IMR-90 (cell line): ENCODE measurements around the gene ATF7IP2. TPM values are rescaled to one million over a fixed set of nuclear protein-coding genes. Genes with fewer than 3 reads are reported as not detected.

ENCODE experiments used
- ATAC-seq: fragments of 200-7000 bp; cut with Tn5 transposase; 2 replicates; pipeline ENCODE4 v1.9.1; 2020; ENCODE audit warnings: low read depth, mild to moderate bottlenecking, moderate library complexity
- BruUV-seq: library from RNA; stranded (reverse); fragments of 400-500 nt; replicated peaks from 2 replicates; lab custom pipeline; 2021; lab: Mats Ljungman, UMichigan
- CTCF ChIA-PET: fragments of 300-600 bp; formaldehyde crosslinking; extraction: SDS; loops from one replicate; lab custom pipeline; 2021; ENCODE audit warnings: antibody characterized with exemption; lab: Yijun Ruan, JAX
- POLR2A ChIA-PET: fragments of 300-600 bp; sonication (Branson Sonifier 250); formaldehyde crosslinking; loops from one replicate; lab custom pipeline; 2022; ENCODE audit warnings: antibody characterized with exemption; ENCODE audit not compliant: unreplicated experiment; lab: Charles Lee
- DNase-seq: peaks from one replicate; pipeline ENCODE4 v3.0.0; 2013
- H2AFZ ChIP-seq: replicated peaks from 2 replicates; pipeline ENCODE3; 2013; ENCODE audit warnings: low read length, mild to moderate bottlenecking; ENCODE audit not compliant: poor library complexity
- H2AK5ac ChIP-seq: 2 replicates; pipeline ENCODE4 v1.6.1; 2013; ENCODE audit warnings: low read depth, low read length, inconsistent platforms
- H2AK9ac ChIP-seq: replicated peaks from 2 replicates; pipeline ENCODE3; 2013; ENCODE audit warnings: mild to moderate bottlenecking, low read depth, low read length, moderate library complexity; ENCODE audit not compliant: poor library complexity
- H2BK120ac ChIP-seq: 2 replicates; pipeline ENCODE4 v1.6.1; 2013; ENCODE audit warnings: low read depth, low read length, inconsistent platforms
- H2BK15ac ChIP-seq: 3 replicates; pipeline ENCODE4 v1.6.1; 2013; ENCODE audit warnings: low read depth, low read length, inconsistent platforms
- H2BK20ac ChIP-seq: 2 replicates; pipeline ENCODE4 v1.6.1; 2013; ENCODE audit warnings: low read depth, mild to moderate bottlenecking, inconsistent platforms, low read length, moderate library complexity
- H2BK5ac ChIP-seq: 2 replicates; pipeline ENCODE4 v1.6.1; 2013; ENCODE audit warnings: mild to moderate bottlenecking, low read depth, low read length, inconsistent platforms; ENCODE audit not compliant: poor library complexity, severe bottlenecking
- H3K14ac ChIP-seq: replicated peaks from 2 replicates; pipeline ENCODE4 v1.6.1; 2013; ENCODE audit warnings: low read depth, low read length, inconsistent platforms
- H3K18ac ChIP-seq: 2 replicates; pipeline ENCODE4 v1.6.1; 2013; ENCODE audit warnings: low read depth, low read length, control low read depth
- H3K23ac ChIP-seq: 2 replicates; pipeline ENCODE4 v1.6.1; 2013; ENCODE audit warnings: low read depth, low read length, inconsistent platforms
- H3K27ac ChIP-seq: 2 replicates; pipeline ENCODE4 v1.5.1; 2013; ENCODE audit warnings: mild to moderate bottlenecking, control low read depth, low read length; ENCODE audit not compliant: insufficient read depth
- H3K27me3 ChIP-seq: 2 replicates; pipeline ENCODE4 v1.6.1; 2013; ENCODE audit warnings: low read length; ENCODE audit not compliant: control insufficient read depth, insufficient read depth
- H3K36me3 ChIP-seq: 2 replicates; pipeline ENCODE4 v1.6.1; 2013; ENCODE audit warnings: low read length, mixed read lengths; ENCODE audit not compliant: control insufficient read depth, insufficient read depth
- H3K4ac ChIP-seq: 2 replicates; pipeline ENCODE4 v1.6.1; 2013; ENCODE audit warnings: low read depth, low read length, inconsistent platforms
- H3K4me1 ChIP-seq: 2 replicates; pipeline ENCODE4 v1.6.1; 2013; ENCODE audit warnings: low read length, mixed read lengths; ENCODE audit not compliant: control insufficient read depth, insufficient read depth
- H3K4me2 ChIP-seq: 2 replicates; pipeline ENCODE4 v1.6.1; 2013; ENCODE audit warnings: low read depth, mild to moderate bottlenecking, control low read depth, low read length, moderate library complexity
- H3K4me3 ChIP-seq: 2 replicates; pipeline ENCODE4 v1.5.1; 2013; ENCODE audit warnings: low read depth, mild to moderate bottlenecking, control low read depth, low read length, moderate library complexity; ENCODE audit not compliant: insufficient read depth
- H3K56ac ChIP-seq: 2 replicates; pipeline ENCODE4 v1.6.1; 2013; ENCODE audit warnings: low read length, inconsistent platforms; ENCODE audit not compliant: insufficient read depth; ENCODE audit errors: extremely low read depth
- H3K79me1 ChIP-seq, 2 experiments: 2 replicates each; pipeline ENCODE4 v1.6.1; 2013; ENCODE audit warnings: low read length in 2 of 2, inconsistent platforms in 1 of 2, low read depth in 1 of 2
- H3K9ac ChIP-seq: 2 replicates; pipeline ENCODE4 v1.6.1; 2013; ENCODE audit warnings: low read depth, low read length, control low read depth
- H3K9me1 ChIP-seq: 2 replicates; pipeline ENCODE4 v1.6.1; 2013; ENCODE audit warnings: low read length, inconsistent platforms; ENCODE audit not compliant: insufficient read depth
- H3K9me3 ChIP-seq: 2 replicates; pipeline ENCODE4 v1.6.1; 2013; ENCODE audit warnings: low read length; ENCODE audit not compliant: control insufficient read depth, insufficient read depth
- H4K20me1 ChIP-seq: 2 replicates; pipeline ENCODE4 v1.6.1; 2013; ENCODE audit warnings: low read length, inconsistent platforms; ENCODE audit not compliant: insufficient read depth
- H4K5ac ChIP-seq: 2 replicates; pipeline ENCODE4 v1.6.1; 2013; ENCODE audit warnings: mild to moderate bottlenecking, low read depth, low read length, control low read depth
- H4K8ac ChIP-seq, 2 experiments: 2 replicates each; pipeline ENCODE4 v1.6.1; 2013; ENCODE audit warnings: low read depth in 2 of 2, low read length in 2 of 2, control low read depth in 1 of 2, inconsistent platforms in 1 of 2
- H4K91ac ChIP-seq: 2 replicates; pipeline ENCODE4 v1.6.1; 2013; ENCODE audit warnings: low read depth, low read length, inconsistent platforms; ENCODE audit not compliant: insufficient read depth
- CHD1 ChIP-seq: IDR thresholded peaks from 2 replicates; pipeline ENCODE4 v1.6.1; 2012; ENCODE audit warnings: low read depth, low read length, improper control_type of control experiment
- MAFK ChIP-seq: IDR thresholded peaks from 2 replicates; pipeline ENCODE4 v1.6.1; 2012; ENCODE audit warnings: low read depth, low read length, improper control_type of control experiment
- WGBS, 2 experiments: methylation state at CpG; one replicate each; pipeline versions ENCODE4 v1.1.5 to v1.1.7; 2013; ENCODE audit warnings: missing lambda C conversion rate in 2 of 2; ENCODE audit not compliant: insufficient read length in 1 of 2; ENCODE audit errors: extremely low coverage in 2 of 2; 5-methylcytosine and 5-hydroxymethylcytosine counted together
- dilution Hi-C: fragments of 300-500 bp; cut with HindIII; formaldehyde crosslinking; loops from one replicate; pipeline ENCODE4 v1.14.3; 2018; ENCODE audit warnings: low sequenced_read_pairs; ENCODE audit not compliant: unreplicated experiment
- in situ Hi-C: fragments of 300-500 bp; cut with MboI; formaldehyde crosslinking; loops from 3 replicates; pipeline ENCODE4 v1.14.3; 2019; ENCODE audit warnings: low sequenced_read_pairs, inconsistent platforms, mixed read lengths
- intact Hi-C: fragments of 100-400 bp; cut with micrococcal nuclease; formaldehyde crosslinking; loops from 2 replicates; pipeline ENCODE4 v1.10.0; 2022
- polyA plus RNA-seq, 3 experiments: library from polyadenylated mRNA; depleted of rRNA; stranded (reverse); fragments of >200 nt; gene quantifications; 2 replicates each; pipeline ENCODE4 v1.2.3, GENCODE V29; 2012; ENCODE audit warnings: low replicate concordance in 1 of 3
- total RNA-seq: library from RNA; depleted of rRNA; stranded (reverse); fragments of >200 nt; gene quantifications from 2 replicates; pipeline ENCODE4 v1.2.3, GENCODE V29; 2012

Gene ATF7IP2
- total and polyA plus RNA-seq, 2 of the 4 experiments (the other 2 are of a cell fraction) = 2.7 to 3.6 TPM

- no peak overlapping the region for H3K56ac ChIP-seq
- H2BK120ac ChIP-seq = no peak overlapping the region
- H3K4me3 ChIP-seq = no peak overlapping the region
- no peak for ATAC-seq
- intact Hi-C loops = no loop called here
- H4K8ac ChIP-seq = no peak overlapping the region
- no peak overlapping the region for H2AK5ac ChIP-seq
- H2BK20ac ChIP-seq = no peak overlapping the region
- CTCF ChIA-PET = no interaction called here
- TF ChIP-seq CHD1 = no peak
- TF ChIP-seq MAFK = no peak
- H3K23ac ChIP-seq = no peak overlapping the region
- H4K5ac ChIP-seq = no peak overlapping the region
- H3K36me3 ChIP-seq = no peaks in the 10 kb centered on the region
- no peak overlapping the region for H3K27ac ChIP-seq
- H3K4ac ChIP-seq = no peak overlapping the region
- no peaks in the 10 kb centered on the region for H3K9me1 ChIP-seq
- no peaks in the 10 kb centered on the region for H3K79me1 ChIP-seq
- H4K91ac ChIP-seq = no peak overlapping the region
- H3K18ac ChIP-seq = no peak overlapping the region
- POLR2A ChIA-PET = no interaction called here
- H3K9me3 ChIP-seq = peaks cover 2% of the 10 kb centered on the region; the same call in 1 of the 2 replicates
- H2AFZ ChIP-seq = no peak overlapping the region
- dilution Hi-C loops = no loop called here
- H4K20me1 ChIP-seq = no peaks in the 10 kb centered on the region
- in situ Hi-C loops = no loop called here
- H3K14ac ChIP-seq = no peak overlapping the region
- no TSS peak for BruUV-seq
- H2AK9ac ChIP-seq = no peak overlapping the region
- no peak overlapping the region for H3K4me2 ChIP-seq
- WGBS, 2 experiments = no CpG with 5 or more reads among the region's 2 CpGs
- DNase-seq = no peak
- no peak overlapping the region for H2BK15ac ChIP-seq
- H3K27me3 ChIP-seq = no peaks in the 10 kb centered on the region
- H3K4me1 ChIP-seq = no peaks in the 10 kb centered on the region
- no peak overlapping the region for H3K9ac ChIP-seq
- H2BK5ac ChIP-seq = no peak overlapping the region
Measured at GRCh38 chr16:10371592-10371991, 14.3 kb upstream of the ATF7IP2 start.
